HG03354 (cell line): ENCODE data around the gene CPNE2.
"Not testable (repeated sequence)": the region's sequence is repeated elsewhere in the genome, so short reads cannot be mapped to it uniquely, and the experiment has no call there.

ENCODE experiments used
- ATAC-seq: cut with Tn5 transposase; IDR thresholded peaks from one replicate; pipeline ENCODE4 v1.9.1; 2021; ENCODE audit warnings: mild to moderate bottlenecking; ENCODE audit not compliant: unreplicated experiment, poor library complexity, severe bottlenecking

CPNE2 gene

DNA sequence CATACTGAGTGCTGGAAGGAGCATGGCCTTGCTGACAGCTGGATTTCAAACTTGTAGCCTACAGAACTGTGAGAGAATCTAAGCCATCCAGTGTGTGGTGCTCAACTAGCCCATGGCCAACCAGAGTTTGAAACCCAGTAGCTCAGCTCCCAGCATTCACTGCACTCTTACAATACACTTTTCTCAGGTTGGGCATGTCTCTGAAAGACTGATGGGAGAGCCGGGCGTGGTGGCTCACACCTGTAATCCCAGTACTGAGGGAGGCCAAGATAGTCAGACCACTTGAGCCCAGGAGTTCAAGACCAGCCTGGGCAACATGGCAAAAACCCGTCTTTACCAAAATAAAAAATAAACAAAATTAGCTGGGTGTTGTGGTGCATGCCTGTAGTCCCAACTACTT lies 3.8 kb downstream of the CPNE2 start:
- ATAC-seq: no peak

DNA sequence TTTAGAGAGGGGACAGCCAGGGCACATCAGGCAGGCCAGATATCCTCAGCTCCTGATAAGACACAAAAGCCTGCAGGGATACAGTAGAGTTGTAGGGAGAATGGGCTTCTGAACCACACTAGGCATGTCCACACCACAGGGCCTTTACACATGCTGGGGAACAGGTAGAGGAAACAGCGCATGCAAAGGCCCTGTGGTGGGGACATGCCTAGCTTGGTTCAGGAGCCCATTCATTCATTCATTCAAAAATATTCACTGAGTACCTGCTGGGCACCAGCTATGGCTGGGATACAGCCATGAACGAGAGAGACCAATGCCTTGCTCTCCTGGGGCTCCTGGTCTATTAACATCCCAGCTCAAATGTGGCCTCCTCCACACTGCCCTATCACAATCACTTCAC lies 4.4 kb downstream of the CPNE2 start:
- no peak for ATAC-seq

DNA sequence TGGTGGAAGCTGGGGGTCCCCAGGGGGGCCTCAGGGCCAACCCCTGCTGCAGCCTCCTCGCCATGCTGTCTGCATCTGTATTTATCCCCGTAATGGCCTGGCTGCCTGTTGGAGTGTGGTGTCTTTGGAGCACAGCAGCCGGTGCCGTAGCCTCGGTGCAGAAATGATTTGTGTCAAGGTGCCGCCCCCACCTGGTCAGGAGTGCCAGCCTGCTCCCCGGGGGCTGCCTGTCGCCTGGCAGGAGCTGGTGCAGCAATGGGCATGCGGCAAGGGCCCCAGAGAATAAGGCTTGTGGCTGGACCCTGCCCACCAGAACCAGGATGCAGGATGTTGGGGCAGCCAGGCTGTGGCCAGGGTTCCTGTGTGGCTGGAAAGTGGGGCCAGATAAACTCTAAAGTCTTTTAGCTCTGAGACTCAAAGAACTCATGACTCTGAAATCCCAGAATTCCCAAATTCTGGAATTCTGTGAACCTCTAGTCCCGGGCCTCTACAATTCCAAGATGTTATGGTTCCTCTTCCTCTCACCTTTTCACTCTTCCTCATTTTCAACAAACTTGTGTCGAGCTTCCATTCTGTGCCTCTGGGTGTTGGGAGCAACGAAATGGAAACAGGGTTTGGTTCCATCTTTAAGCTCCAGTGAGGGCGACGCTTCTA lies 5.9 kb downstream of the CPNE2 start:
- ATAC-seq: no peak

DNA sequence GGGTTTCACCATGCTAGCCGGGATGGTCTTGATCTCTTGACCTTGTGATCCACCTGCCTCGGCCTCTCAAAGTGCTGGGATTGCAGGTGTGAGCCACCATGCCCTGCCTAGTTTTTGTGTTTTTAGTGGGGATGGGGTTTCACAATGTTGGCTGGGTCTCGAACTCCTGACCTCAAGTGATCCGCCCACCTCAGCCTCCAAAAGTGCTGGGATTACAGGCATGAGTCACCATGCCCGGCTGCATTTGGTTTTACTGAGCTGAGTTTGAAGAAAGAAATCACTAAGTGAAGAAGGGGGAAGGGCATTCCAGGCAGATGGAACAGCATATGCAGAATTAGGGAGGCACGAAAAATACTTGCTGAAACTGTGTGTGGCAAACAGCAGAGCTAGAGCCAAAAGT lies 7.6 kb downstream of the CPNE2 start:
- ATAC-seq: not testable (repeated sequence)

DNA sequence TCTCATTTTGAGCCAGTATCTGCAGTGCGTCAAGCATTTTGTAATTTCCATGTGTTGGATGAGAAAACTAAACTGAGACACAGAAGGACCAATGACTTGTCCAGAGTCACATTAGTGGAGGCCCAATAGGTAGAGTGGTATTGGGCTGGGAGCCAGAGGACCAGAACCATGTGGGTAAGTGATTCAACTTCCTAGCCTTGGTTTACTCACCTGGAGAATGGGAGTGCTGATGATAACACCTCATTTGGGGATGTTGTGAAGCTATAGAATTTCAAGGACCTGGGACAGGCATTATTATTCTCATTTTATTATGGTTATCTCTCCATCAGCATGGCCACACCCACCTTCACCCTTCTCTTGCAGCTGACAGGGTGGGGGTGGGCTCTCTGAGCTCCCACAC lies 8.1 kb downstream of the CPNE2 start:
- ATAC-seq: no peak

DNA sequence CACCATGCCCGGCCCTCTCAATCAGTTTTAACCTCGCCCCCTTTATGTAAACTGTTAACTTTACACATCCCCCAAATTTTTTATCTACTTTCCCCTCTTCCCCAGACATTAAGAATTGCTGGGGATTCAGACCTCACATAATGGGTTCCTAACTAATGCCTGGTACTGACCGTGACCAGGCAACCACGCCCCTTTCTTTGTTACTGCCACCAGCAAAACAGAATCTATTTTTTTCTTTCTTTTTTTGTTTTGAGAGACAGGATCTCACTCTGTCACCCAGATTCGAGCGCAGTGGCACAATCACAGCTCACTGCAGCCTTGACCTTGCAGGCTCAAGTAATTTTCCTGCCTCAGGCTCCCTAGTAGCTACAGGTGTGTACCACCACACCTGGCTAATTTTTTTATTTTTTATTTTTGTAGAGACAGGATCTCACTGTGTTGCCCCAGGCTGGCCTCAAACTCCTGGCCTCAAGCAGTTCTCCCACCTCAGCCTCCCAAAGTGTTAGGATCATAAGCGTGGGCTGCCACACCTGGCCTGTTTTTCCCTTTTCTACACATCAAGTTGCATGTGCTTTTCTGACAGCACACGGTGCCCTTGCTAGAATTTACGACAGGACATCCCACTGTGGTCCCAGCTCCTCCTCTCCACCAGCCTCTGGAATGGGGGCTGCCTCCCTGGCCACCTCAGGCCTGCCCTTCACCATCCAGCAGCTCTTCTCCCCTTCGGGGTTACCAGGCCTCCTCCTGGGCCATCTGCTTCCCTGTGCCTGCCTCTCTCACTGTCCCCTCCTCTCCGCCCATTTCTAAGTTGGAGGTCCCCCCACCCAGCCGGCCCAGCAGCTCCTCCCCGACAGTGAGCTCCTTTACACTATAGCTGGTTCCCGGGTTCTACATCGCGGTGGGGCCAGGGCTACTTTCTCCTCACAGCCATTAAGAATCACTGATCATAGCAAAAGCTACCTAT lies 10.8 kb downstream of the CPNE2 start:
- no peak for ATAC-seq

DNA sequence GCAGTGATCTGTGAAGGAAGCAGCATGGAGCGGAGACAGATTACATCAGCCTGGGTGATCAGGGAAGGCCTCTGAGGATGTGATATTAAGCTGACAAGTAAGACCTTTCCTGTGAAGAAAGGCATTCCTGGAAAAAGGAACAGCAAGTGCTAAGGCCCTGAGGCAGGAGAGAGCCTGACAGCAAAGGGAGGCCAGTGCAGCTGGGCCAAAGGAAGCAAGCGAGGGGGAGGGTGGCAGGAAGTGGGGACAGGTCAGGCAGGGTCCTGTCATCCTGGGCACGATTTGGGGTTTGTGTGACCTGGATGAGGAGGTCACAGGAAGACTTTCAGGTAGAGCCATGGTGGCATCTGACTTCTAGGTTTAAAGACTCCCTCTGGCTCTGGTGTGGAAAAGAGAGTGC lies 12.3 kb downstream of the CPNE2 start:
- no peak for ATAC-seq

DNA sequence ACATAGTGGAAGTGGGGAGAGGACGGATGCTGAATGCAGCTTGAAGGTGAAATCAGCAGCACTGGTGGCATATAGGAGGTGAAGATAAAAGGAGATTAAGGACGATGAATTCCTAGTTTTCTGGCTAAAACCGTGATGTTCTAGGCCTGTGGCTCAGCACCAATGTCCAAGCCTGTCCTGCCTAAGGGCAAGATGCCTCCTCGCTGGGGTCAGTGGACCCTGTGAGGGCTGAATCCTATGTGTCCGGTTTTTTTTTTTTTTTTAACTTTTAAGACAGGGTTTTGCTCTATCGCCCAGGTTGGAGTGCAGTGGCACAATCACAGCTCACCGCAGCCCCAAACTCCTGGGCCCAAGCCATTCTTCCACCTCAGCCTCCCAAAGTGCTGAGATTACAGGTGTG lies 12.8 kb downstream of the CPNE2 start:
- ATAC-seq: no peak

DNA sequence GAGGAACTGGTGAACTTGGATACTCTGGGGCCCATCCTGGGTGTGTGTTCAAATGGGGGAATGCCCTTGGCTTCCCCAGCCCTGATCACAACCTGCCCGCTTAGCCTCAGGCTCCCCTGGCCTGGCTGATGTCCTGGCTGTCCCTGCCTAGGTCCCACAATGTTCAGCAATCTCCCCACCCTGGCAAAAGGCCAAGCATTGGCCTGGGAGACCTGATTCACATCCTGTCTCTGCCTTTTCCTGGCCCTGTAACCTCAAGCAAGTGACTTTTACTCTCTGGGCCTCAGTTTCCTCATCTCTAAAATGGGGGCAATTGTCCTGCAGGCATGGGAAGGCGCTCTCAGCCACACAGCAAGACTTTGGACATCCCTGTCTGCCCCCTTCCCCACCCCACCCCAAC lies 14.4 kb downstream of the CPNE2 start:
- ATAC-seq: no peak

DNA sequence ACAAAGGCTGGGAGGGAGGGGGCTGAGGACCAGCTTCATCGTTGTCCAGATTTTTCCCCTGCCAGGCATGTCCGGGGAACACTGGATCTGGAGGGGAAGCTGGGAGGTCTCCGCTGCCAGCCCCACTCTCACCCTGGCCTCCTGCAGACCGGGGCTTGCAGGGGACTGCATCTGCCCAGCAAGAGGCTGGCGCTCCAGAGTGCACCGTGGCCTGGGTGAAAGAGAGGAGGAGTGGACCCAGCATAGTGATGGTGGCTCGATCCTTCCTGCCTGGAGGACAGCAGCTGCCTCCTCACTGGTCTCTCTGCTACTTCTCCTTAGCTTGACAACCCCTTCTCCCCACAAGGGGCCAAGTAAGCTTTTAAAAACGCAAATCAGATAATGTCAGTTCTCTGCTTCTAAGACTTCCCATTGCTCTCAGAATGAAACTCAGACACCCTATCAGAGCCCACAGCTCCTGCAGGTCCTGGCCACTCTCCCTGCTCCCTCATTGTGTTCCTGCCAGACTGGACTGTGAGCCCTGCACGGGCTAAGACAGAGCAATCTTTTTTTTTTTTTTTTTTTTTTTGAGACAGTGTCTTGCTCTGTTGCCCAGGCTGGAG lies 15.0 kb downstream of the CPNE2 start:
- no peak for ATAC-seq

DNA sequence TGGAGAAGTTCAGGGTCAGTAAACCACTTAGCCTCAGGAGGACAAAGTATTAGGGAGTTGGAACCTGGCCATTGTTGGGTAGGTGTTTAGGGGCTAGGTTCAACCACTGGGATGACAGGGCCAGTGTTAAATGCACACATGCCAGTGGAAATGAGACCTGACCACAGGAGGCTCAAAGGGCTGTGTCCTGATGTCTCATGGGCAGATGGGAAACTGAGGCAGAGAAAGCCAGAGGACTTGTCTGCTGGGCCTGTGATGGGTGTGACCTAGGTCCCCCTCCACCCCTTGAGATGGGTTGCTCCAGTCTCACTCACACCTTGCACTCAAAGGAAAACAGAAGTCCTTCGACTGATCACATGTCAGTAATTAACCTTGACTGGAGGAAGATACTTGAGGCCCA lies 16.0 kb downstream of the CPNE2 start:
- ATAC-seq: no peak

DNA sequence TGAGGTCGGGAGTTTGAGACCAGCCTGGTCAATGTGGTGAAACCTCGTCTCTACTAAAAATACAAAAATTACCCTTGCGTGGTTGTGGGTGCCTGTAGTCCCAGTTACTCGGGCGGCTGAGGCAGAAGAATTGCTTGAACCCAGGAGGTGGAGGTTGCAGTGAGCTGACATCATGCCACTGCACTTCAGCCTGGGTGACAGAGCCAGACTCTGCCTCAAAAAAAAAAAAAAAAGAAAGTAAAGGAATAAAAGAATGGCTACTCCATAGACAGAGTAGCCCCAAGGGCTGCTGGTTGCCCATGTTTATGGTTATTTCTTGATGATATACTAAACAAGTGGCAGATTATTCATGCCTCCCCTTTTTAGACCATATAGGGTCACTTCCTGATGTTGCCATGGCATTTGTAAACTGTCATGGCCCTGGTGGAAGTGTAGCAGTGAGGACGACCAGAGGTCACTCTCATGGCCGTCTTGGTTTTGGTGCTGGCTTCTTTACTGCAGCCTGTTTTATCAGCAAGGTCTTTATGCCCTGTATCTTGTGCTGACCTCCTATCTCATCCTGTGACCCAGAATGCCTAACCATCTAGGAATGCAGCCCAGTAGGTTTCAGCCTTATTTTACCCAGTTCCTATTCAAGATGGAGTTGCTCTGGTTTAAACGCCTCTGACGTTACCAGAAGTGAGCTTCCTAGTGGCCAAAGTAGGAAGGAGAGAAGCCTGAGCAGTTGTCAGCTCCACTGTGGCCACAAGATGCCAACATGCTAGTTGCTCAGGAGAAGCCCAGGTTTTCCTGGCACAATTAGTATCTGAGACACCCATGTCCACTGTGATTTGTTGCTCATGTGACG lies 17.1 kb downstream of the CPNE2 start:
- not testable (repeated sequence) for ATAC-seq

DNA sequence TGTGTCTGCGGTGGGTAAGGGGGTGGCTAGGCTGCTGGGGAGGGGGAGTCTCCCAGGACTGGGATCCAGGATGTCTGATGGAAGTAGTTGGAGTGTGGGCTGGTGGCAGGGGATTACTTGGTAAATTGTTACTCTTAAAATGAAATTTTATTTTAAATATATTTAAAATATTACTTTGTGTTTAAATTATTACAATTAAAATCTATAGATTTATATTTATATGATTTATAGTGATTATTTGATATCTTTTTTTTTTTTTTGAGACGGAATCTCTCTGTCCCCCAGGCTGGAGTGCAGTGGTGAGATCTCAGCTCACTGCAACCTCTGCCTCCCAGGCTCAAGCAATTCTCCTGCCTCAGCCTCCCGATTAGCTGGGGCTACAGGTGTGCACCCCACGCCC lies 18.6 kb downstream of the CPNE2 start:
- no peak for ATAC-seq

DNA sequence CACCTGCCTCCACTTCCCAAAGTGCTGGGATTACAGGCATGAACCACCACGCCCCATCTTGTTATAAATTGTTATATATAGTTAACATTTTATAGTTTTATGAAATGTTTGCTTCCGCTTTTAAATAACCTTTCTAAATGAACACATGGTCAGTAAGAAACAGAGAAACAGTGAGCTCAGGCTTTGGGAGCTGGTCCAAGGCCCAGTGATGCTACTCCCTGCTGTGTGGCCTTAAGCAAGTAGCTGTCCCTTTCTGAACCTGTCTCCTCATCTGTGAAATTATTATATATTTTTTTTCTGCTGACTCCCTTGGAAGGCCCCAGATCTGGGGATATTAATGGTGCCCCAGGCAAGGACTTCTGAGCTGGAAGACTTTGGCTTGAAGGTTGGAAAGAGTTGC lies 19.0 kb downstream of the CPNE2 start:
- no peak for ATAC-seq

DNA sequence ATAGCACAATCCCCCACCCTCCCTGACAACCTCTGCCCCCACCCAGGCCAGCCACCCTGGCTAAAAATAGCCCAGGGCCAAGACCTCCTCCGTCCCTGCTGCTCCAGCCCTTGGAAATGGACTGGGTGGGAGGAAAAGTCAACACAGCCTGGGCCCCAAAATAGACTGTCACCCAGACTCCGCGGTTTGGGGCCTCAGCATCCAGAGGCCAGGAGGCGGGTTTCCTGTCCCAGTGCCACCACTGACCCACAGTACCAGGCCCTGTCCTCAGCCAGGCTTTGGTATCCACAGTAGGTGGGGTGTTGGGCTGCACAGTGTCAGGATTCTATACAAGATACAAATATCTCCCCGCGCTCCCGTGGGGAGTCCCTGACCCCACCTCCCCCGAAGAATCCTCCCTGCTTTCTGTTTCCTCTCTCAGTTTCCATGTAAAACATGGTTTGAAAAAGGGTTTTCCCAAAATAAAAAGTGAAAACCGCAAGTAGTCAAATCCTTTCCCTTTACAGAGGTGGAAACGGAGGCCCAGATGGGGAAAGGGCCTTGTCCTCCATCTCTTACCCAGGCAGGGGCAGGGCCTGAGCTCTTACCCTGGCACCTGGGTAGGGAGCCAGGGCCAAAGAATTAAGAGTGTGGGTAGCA lies 20.1 kb downstream of the CPNE2 start:
- no peak for ATAC-seq

DNA sequence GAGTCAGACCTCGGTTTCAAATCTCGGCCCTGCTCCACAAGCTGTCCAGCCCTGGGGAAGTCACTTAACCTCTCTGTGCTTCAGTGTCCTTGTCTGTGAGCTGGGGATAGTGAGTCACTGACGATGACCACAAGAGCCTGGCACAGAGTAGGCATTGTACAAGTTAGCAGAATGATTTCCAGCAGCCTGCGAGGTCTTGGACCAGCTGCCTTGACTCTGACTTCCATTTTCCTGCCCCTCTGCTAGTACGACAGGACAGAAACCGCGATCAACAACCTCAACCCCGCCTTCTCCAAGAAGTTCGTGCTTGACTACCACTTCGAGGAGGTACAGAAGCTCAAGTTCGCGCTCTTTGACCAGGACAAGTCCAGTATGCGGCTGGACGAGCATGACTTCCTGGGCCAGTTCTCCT lies 20.7 kb downstream of the CPNE2 start:
- no peak for ATAC-seq

DNA sequence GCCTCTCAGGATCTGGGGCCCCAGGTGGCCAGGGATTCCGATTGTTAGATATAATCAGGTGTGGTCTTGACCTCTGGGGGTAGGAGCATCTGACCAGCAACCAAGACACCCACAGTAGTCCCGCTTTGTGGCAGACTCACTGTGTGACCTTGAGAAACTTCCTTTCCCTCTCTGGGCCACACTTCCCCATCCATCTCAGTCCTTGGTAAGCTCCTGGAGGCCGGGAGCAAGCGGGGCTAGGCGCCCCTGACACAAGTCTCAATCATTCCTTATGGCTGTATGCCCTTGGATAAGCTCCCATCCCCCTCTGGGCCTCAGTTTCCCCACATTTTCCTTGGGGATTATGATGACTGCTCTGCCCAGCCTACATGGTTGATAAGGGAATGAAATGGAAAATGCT lies 21.3 kb downstream of the CPNE2 start:
- ATAC-seq: no peak

DNA sequence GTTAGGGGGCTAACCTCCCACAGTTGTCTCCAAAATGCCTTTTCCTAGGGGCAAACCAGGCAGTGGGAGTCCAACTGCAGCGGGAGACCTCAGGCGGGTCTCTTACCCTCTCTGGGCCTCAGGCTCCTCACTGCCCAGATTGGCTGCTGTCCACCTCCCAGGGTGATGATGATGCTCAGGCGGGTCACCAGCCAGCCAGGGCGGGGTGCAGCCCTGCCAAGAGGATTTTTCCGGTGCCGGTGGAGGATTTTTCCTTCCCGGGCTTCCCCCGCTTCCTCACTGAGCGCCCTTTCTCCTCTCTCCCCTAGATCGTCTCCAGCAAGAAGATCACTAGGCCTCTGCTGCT lies 22.8 kb downstream of the CPNE2 start:
- no peak for ATAC-seq

DNA sequence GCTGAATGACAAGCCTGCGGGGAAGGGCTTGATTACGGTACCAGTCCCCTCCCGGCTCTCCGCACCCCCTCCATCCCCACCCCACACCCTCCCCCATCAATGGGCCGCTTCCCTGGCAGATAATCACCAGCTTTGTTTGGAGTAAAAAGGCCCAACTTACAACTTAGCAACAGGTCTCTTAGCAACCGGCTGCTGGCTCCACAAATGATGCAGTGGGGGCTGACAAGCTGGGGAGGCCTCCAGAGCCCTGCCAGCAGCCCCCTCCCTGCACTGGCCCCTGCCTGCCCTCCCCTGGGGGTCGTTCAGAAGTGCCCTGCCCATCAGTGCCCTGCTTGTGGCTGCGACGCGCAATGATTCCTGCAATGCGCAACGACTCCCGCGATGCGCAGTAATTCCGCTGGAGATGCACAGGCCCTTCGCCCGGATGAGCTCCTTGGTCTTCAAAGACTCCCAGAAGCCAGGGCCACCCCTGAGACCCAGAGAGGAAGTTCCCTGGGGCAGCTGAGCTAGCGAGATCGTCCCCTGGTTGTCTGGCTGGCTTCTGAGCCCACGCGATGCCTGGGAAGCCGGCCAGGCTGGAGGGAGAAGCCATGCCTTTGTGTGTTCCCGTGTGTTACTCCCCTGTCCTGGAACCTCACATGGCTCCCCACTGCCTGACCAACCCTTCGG lies 23.3 kb downstream of the CPNE2 start:
- ATAC-seq: no peak
